OCI-LY7 (cell line): ENCODE data around the gene TOX3. TPM values are rescaled to one million over a fixed set of nuclear protein-coding genes. Genes with fewer than 3 reads are reported as not detected.

Experiments used
- BruUV-seq: library from RNA; stranded (reverse); fragments of 400-500 nt; replicated peaks from 2 replicates; lab custom pipeline; 2021; lab: Mats Ljungman, UMichigan
- CTCF ChIA-PET: fragments of 300-600 bp; sonication (Branson Sonifier 250); formaldehyde crosslinking; loops from one replicate; lab custom pipeline; 2022; ENCODE audit warnings: antibody characterized with exemption; ENCODE audit not compliant: unreplicated experiment; lab: Charles Lee
- POLR2A ChIA-PET: fragments of 300-600 bp; sonication (Branson Sonifier 250); formaldehyde crosslinking; loops from one replicate; lab custom pipeline; 2022; ENCODE audit warnings: antibody characterized with exemption; lab: Charles Lee
- DNase-seq: peaks from one replicate; pipeline ENCODE4 v3.0.0-alpha.2; 2015; ENCODE audit warnings: low spot score
- H2AFZ ChIP-seq: fragments of 200-600 bp; sonication (generic), shearing (Covaris generic); 2 replicates; pipeline ENCODE4 v1.6.1; 2014; ENCODE audit warnings: mild to moderate bottlenecking, antibody characterized with exemption, low read length, moderate library complexity
- H3K27ac ChIP-seq: fragments of 200-600 bp; sonication (generic); 2 replicates; pipeline ENCODE4 v1.5.1; 2014; ENCODE audit warnings: mixed run types, low read depth, mild to moderate bottlenecking, moderate library complexity, low read length, inconsistent platforms; ENCODE audit not compliant: poor library complexity, severe bottlenecking
- H3K36me3 ChIP-seq: fragments of 200-600 bp; sonication (generic); 2 replicates; pipeline ENCODE4 v1.6.1; 2014; ENCODE audit warnings: mild to moderate bottlenecking, antibody characterized with exemption, low read length, moderate library complexity, mixed read lengths; ENCODE audit not compliant: insufficient read depth
- H3K4me1 ChIP-seq: fragments of 200-600 bp; sonication (generic); 2 replicates; pipeline ENCODE4 v1.5.1; 2014; ENCODE audit warnings: mild to moderate bottlenecking, low read length; ENCODE audit not compliant: insufficient read depth, poor library complexity, severe bottlenecking
- H3K4me2 ChIP-seq: fragments of 200-600 bp; sonication (generic); 2 replicates; pipeline ENCODE4 v1.6.1; 2014; ENCODE audit warnings: mild to moderate bottlenecking, low read length
- H3K4me3 ChIP-seq: fragments of 200-600 bp; sonication (generic); 2 replicates; pipeline ENCODE4 v1.5.1; 2014; ENCODE audit warnings: mild to moderate bottlenecking, low read depth, low read length; ENCODE audit not compliant: poor library complexity, severe bottlenecking
- H3K79me2 ChIP-seq: fragments of 200-600 bp; sonication (generic); 2 replicates; pipeline ENCODE4 v1.6.1; 2016; ENCODE audit warnings: low read depth, mild to moderate bottlenecking, low read length, moderate library complexity, mixed read lengths; ENCODE audit not compliant: insufficient read depth
- H3K9me2 ChIP-seq: fragments of 200-600 bp; sonication (generic); 2 replicates; pipeline ENCODE4 v1.6.1; 2016; ENCODE audit warnings: mild to moderate bottlenecking, low read length, mixed read lengths; ENCODE audit not compliant: insufficient read depth
- H3K9me3 ChIP-seq: fragments of 200-600 bp; sonication (generic); 2 replicates; pipeline ENCODE4 v1.6.1; 2014; ENCODE audit warnings: mild to moderate bottlenecking, mixed run types, low read length, mixed read lengths
- H4K20me1 ChIP-seq: fragments of 200-600 bp; sonication (generic); 2 replicates; pipeline ENCODE4 v1.6.1; 2014; ENCODE audit warnings: mild to moderate bottlenecking, antibody characterized with exemption, low read length, moderate library complexity, mixed read lengths; ENCODE audit not compliant: insufficient read depth
- EZH2phosphoT487 ChIP-seq: fragments of 200-600 bp; sonication (generic); IDR thresholded peaks from 2 replicates; pipeline ENCODE4 v1.6.1; 2018; ENCODE audit warnings: low read depth, borderline replicate concordance, mild to moderate bottlenecking, mixed run types, antibody characterized with exemption, low read length, moderate library complexity, mixed read lengths
- intact Hi-C: fragments of 100-400 bp; cut with micrococcal nuclease; formaldehyde crosslinking; loops from one replicate; pipeline ENCODE4 v1.10.0; 2022; ENCODE audit not compliant: unreplicated experiment
- total RNA-seq, 2 experiments: library from RNA; depleted of rRNA in 1 of 2; stranded (reverse); fragments of >200 nt in 1 of 2; shearing (Covaris generic) in 1 of 2; gene quantifications; 2 replicates each; pipeline ENCODE4 v1.2.3, GENCODE V29; 2014 to 2022
- TF ChIP-seq, protein P1 (sequence below): fragments of 200-600 bp; sonication (generic); conservative IDR thresholded peaks from 2 replicates; pipeline ENCODE4 v1.5.1; 2014; ENCODE audit warnings: mild to moderate bottlenecking, antibody characterized with exemption, low read length, moderate library complexity, mixed read lengths

TOX3 gene
- total RNA-seq, 2 experiments from 2014 or later, result not detected

DNA sequence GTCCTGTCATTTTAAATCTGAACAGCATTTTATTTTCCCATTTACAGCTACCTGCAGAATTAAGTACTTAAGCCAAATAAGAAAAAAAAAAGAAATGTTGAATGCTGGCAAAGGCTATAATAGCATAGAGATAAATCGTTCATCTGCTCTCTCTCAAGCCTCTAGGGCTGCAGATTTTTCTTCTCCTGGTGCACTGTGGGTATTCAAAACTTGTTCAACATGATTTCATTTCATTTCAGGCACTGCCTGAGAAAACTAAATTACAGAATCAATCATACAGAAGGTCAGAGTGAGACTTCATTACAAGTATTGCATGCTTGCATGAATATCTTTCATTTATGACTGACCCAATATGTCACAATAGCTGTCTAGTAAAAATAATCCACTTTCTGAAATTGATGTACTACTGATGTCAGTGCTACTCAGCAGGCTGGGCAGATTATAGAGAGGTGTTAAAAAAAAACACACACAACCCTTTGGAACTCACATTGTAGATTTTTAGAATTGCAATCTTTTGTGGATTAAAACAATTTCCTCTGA, 86.2 kb downstream of the TOX3 start:
- H3K36me3 ChIP-seq, result no peaks in the 10 kb centered on the region
- H3K4me3 ChIP-seq, result no peak overlapping the region
- no peaks in the 10 kb centered on the region; the same call in 1 of the 2 replicates for H4K20me1 ChIP-seq
- no TSS peak for BruUV-seq
- no peak for TF ChIP-seq EZH2phosphoT487
- TF ChIP-seq, protein P1, sequence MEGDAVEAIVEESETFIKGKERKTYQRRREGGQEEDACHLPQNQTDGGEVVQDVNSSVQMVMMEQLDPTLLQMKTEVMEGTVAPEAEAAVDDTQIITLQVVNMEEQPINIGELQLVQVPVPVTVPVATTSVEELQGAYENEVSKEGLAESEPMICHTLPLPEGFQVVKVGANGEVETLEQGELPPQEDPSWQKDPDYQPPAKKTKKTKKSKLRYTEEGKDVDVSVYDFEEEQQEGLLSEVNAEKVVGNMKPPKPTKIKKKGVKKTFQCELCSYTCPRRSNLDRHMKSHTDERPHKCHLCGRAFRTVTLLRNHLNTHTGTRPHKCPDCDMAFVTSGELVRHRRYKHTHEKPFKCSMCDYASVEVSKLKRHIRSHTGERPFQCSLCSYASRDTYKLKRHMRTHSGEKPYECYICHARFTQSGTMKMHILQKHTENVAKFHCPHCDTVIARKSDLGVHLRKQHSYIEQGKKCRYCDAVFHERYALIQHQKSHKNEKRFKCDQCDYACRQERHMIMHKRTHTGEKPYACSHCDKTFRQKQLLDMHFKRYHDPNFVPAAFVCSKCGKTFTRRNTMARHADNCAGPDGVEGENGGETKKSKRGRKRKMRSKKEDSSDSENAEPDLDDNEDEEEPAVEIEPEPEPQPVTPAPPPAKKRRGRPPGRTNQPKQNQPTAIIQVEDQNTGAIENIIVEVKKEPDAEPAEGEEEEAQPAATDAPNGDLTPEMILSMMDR, result no peak
- no peak overlapping the region for H3K4me2 ChIP-seq
- CTCF ChIA-PET, result no interaction called here
- H3K79me2 ChIP-seq, result no peaks in the 10 kb centered on the region
- no peak overlapping the region for H3K27ac ChIP-seq
- H3K9me2 ChIP-seq, result no peaks in the 10 kb centered on the region; the same call in 1 of the 2 replicates
- no peaks in the 10 kb centered on the region for H3K4me1 ChIP-seq
- H2AFZ ChIP-seq, result no peak overlapping the region
- H3K9me3 ChIP-seq, result no peaks in the 10 kb centered on the region
- POLR2A ChIA-PET, result no interaction called here
- no peak for DNase-seq
- intact Hi-C loops, result no loop called here

DNA sequence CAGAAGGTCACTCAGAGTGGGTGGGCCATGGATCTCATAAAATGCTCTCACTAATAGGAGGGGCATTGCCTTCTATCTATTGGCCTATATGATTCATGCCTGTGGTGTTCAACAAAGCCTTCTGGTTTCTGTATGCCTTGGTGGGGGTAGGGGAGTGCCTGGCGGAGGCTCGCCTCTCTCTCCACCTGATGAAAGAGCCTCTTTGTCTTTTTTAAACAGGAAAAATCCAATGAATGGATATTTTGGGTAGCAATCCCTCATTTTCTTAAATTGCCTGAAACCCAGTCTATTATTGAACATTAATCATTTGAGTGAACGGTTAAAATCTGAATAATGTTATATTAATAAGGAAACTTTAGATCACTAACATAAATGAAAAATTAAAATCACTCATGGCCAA, 90.6 kb downstream of the TOX3 start:
- Histone ChIP-seq H3K9me2 (no peaks in the 10 kb centered on the region; the same call in 1 of the 2 replicates), H2AFZ (no peak overlapping the region), H3K4me2 (no peak overlapping the region), H4K20me1 (no peaks in the 10 kb centered on the region), H3K79me2 (no peaks in the 10 kb centered on the region), H3K4me1 (no peaks in the 10 kb centered on the region), H3K4me3 (no peak overlapping the region), H3K9me3 (no peaks in the 10 kb centered on the region), H3K36me3 (no peaks in the 10 kb centered on the region), H3K27ac (no peak overlapping the region)
- CTCF ChIA-PET, result no interaction called here
- intact Hi-C loops, result no loop called here
- DNase-seq, result no peak
- TF ChIP-seq, protein P1, result no peak
- no peak for TF ChIP-seq EZH2phosphoT487
- POLR2A ChIA-PET, result no interaction called here
- BruUV-seq, result no TSS peak

DNA sequence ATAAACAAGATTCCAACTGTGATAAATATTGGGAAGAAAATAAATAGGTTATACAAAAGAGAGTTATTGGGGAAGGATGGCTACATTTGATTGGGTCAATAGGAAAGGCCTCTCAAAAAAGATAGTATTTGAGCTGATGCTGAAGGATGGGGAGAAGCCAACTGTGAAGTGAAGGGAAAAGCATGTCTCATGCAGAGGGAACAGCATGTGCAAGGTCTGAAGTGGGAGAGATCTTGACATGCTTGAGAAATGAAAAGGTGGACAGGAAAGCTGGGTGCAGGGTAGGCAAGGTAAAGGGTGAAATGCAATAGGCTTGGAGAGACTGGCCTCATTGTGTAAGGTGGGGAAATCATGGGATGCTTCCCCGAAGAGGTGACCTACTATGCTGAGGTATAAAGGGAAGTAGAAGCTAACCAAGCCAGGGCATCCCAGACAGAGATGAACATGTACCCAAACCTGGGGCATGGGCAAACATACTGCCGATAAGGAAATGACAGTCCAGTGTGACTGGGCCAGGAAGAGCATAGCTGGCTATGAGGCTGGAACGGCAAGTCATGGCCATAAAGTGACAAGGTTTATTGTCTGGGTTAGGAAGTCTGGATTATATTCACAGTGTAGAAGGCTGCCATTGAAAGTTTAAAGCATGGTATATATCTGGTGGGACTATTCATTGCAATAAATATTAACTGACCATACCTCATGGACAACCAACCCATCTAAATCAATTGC, 91.2 kb downstream of the TOX3 start:
- Histone ChIP-seq H3K9me3 (no peaks in the 10 kb centered on the region), H4K20me1 (no peaks in the 10 kb centered on the region), H3K4me3 (no peak overlapping the region), H3K79me2 (no peaks in the 10 kb centered on the region), H3K27ac (no peak overlapping the region), H2AFZ (no peak overlapping the region), H3K4me1 (no peaks in the 10 kb centered on the region), H3K9me2 (no peaks in the 10 kb centered on the region; the same call in 1 of the 2 replicates), H3K36me3 (no peaks in the 10 kb centered on the region), H3K4me2 (no peak overlapping the region)
- ChIA-PET CTCF (no interaction called here), POLR2A (interaction anchor here (0.6 to 0.9 kb wide), 2 partner anchors 72 to 380 kb away, joined by 3 read pairs; no protein-coding TSS in a partner anchor)
- intact Hi-C loops, result no loop called here
- TF ChIP-seq EZH2phosphoT487, result no peak
- TF ChIP-seq, protein P1, result no peak
- no TSS peak for BruUV-seq
- DNase-seq, result no peak
